GM19455 (cell line): ENCODE measurements around the gene IKZF4.
A peak's percentile ranks its signal among the peaks of the same experiment; 100 is the strongest.
"Not testable (repeated sequence)": the region's sequence is repeated elsewhere in the genome, so short reads cannot be mapped to it uniquely, and the experiment has no call there.

Experiments used
- ATAC-seq: cut with Tn5 transposase; IDR thresholded peaks from one replicate; pipeline ENCODE4 v1.9.1; 2021; ENCODE audit not compliant: unreplicated experiment

Gene IKZF4

DNA sequence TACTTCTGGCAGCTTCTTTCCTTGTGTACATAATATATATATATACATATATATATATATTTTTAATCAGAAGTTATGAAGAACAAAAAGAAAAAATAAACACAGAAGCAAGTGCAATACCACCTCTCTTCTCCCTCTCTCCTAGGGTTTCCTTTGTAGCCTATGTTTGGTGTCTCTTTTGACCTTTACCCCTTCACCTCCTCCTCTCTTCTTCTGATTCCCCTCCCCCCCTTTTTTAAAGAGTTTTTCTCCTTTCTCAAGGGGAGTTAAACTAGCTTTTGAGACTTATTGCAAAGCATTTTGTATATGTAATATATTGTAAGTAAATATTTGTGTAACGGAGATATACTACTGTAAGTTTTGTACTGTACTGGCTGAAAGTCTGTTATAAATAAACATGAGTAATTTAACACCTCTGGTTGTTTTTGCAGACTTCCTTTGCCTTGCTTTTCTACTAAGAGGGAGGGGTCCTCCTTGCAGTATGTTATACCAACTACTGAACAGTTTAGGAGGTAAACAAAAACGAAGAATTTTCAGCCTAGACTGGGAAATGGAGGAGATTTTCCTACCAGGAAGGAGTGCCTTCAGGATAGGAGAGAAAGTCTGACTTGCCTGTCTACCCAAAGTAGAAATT is 17.3 kb downstream of the IKZF4 start:
- ATAC-seq: no peak

- ATAC-seq: no peak
Measured at GRCh38 chr12:56040151-56040550, 19.3 kb downstream of the IKZF4 start.

GRCh38 chr12:56040963-56041551 is 20.2 kb downstream of the IKZF4 start:
- ATAC-seq: no peak

DNA sequence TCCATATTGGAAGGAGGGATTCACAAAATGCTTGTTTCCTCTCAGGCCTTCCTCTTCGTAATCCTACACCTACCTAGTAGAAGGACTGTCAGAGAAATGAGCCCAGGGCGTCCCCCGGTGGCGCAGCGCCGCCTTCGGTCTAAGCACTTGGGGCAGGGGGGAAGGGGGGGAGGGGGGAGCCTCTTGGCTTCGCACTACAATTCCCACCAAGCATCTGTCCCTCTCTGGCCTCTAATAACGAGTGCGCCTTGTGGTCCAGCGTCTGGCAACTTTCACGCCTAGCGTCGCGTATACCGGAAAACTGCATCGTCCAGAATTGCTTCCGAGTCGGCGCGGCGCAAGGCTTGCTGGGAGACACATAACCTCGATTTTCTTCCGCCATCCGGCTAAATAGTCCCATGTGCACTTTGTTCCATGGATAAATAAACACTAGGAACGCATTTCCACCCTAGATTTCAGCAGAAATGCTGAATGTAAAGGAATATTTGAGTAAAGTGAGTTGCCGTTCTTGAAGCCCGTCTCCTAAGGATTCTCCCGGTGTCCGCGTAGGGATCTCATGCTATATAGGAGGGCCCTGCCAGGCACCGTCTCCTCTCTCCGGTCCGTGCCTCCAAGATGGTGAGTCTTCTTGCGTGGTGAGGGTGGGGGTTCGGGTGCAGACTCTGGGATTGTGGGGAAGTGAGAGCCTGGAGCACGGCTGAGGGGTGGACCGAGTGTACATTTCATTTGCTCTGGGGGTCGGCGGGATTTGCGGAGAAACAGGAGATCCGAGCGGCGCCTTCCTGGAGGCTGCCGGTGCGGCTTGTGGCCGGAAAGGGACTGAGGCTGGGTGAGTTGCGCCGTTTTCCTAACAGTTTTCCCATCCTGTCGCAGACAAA is 20.9 kb downstream of the IKZF4 start, which contains the start of gene RPS26:
RPS26 (plus strand) TSS at position 367 of the 878 bp plus-strand sequence; CDS start at position 616, 249 bp downstream.
- peak; percentile 89 for ATAC-seq

GRCh38 chr12:56042430-56042813 is 21.6 kb downstream of the IKZF4 start:
- ATAC-seq: not testable (repeated sequence)

GRCh38 chr12:56042843-56043242 is 22.0 kb downstream of the IKZF4 start:
- no peak for ATAC-seq

DNA sequence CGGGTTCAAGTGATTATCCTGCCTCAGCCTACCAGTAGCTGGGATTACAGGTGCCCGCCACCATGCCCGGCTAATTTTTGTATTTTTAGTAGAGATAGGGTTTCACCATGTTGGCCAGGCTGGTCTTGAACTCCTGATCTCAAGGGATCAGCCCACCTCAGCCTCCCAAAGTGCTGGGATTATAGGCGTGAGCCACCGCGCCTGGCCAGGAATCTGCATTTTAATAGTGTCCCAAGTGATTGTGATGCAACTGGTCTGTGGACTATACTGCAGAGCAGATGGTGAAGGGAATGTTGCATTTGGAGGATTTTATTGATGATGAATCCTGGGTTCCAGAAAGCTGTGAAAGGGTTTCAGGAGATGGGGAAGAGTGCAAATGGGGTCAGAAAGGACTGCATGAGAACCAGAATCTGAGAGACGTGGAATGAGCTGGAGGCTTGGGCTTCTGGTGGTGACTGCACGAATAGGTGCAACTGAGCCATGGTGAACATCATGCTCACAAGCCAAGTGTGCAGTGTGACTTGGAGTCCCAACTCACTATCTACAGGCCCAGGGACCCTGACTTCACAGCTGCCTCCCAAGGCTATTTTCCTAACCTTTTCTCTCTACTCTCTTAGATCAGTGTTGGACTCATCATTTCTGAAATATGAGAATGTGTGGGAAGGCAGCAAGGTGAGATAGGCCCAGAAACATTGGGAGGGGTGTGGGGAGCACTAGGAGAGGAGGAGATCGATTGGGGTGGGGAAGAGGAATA is 25.4 kb downstream of the IKZF4 start:
- ATAC-seq: no peak

- no peak for ATAC-seq
Measured at GRCh38 chr12:56053407-56053893, 32.6 kb downstream of the IKZF4 start.

DNA sequence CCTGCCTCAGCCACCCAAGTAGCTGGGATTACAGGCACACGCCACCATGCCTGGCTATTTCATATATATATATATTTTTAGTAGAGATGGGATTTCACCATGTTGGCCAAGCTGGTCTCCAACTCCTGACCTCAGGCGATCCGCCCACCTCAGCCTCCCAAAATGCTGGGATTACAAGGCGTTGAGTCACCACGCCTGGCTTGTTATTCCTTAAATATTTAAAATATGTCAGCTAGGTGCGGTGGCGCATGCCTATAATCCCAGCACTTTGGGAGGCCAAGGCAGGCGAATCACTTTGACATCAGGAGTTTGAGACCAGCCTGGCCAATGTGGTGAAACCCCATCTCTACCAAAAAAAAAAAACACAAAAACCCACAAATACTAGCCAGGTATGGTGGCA is 39.1 kb downstream of the IKZF4 start:
- not testable (repeated sequence) for ATAC-seq

DNA sequence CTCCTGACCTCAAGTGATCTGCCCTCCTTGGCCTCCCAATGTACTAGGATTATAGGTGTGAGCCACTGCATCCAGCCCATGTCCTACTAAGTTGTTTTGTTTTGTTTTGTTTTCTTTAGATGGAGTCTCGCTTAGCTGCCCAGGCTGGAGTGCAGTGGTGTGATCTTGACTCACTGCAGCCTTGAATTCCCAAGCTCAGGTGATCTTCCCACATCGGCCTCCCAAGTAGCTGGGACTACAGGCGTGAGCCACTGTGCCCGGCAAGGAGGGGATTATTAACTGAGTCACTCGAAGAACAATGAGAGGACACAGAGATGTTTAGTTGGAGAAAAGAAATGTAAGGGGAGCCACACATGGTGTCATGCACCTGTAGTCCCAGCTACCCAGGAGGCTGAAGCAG is 41.1 kb downstream of the IKZF4 start:
- no peak for ATAC-seq

- no peak for ATAC-seq
Measured at GRCh38 chr12:56062996-56063395, 42.2 kb downstream of the IKZF4 start.

- no peak for ATAC-seq
Measured at GRCh38 chr12:56071648-56072047, 50.8 kb downstream of the IKZF4 start.

DNA sequence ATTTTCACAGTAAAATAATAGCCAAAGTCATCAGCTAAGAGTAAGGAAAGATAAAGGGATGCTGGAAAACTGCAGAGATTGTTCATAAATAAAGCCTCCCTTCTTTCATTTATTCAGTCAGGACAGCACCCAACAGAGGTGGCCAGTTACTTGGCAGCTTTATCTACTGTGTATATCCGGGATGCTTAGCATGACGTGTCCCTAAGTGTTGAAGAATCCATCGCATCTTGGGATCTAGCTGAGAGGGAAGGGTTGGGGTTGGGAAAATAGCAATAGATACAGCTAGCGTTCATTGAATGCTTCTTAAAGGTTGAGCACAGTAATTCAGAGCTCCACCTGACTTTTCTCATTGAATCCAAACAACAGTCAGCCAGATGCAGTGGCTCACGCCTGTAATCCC is 53.6 kb downstream of the IKZF4 start:
- no peak for ATAC-seq

GRCh38 chr12:56077966-56078365 is 57.1 kb downstream of the IKZF4 start:
- not testable (repeated sequence) for ATAC-seq

GRCh38 chr12:56078427-56078826 is 57.6 kb downstream of the IKZF4 start:
- no peak for ATAC-seq

GRCh38 chr12:56078931-56079722 is 58.3 kb downstream of the IKZF4 start:
- peak; percentile 76 for ATAC-seq

DNA sequence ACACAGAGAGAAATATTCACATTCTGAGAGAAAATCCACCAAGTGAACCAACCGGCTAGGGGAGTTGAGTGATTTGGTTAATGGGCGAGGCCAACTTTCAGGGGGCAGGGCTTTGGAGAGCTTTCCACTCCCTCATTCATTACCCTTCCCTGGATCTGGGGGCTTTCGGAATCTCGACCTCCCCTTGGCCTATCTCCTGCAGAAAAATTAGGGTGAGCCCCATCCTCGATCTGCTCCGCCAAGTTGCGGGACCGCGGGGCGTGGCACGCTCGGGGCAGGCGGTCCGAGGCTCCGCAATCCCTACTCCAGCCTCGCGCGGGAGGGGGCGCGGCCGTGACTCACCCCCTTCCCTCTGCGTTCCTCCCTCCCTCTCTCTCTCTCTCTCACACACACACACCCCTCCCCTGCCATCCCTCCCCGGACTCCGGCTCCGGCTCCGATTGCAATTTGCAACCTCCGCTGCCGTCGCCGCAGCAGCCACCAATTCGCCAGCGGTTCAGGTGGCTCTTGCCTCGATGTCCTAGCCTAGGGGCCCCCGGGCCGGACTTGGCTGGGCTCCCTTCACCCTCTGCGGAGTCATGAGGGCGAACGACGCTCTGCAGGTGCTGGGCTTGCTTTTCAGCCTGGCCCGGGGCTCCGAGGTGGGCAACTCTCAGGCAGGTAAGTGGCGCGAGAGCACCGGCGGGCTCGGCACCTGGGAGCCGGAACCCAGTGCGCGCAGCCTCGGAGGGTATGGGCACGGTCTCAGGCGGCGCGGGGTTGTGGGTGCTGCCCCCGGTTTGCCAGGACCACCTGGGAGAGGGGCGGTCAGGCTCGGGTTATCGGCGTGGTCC is 59.1 kb downstream of the IKZF4 start, which contains the start of gene ERBB3:
ERBB3 (plus strand) TSS at position 443 of the 833 bp plus-strand sequence; CDS start at position 579, 136 bp downstream.
- no peak for ATAC-seq

- ATAC-seq: no peak
Measured at GRCh38 chr12:56080556-56081138, 59.8 kb downstream of the IKZF4 start.
